ENCODE measurements around the gene FOXI2. TPM values are rescaled to one million over a fixed set of nuclear protein-coding genes. Genes with fewer than 3 reads are reported as not detected.

The FOXI2 gene
- polyA plus RNA-seq, 4 donors, result 1.2 to 2.3 (median 1.5) TPM

- DNase-seq (ENCODE audit: low read depth in 4 of 4, low spot score in 3 of 4), result no peak
These were observed 3.6 kb downstream of the FOXI2 start for GRCh38 chr10:127740596-127740995.

GRCh38 chr10:127743205-127743604 is 6.2 kb downstream of the FOXI2 start:
- DNase-seq (ENCODE audit: low read depth in 4 of 4, low spot score in 3 of 4), result no peak

GRCh38 chr10:127744956-127745355 is 8.0 kb downstream of the FOXI2 start:
- DNase-seq (ENCODE audit: low read depth in 4 of 4, low spot score in 3 of 4), result no peak

GRCh38 chr10:127745861-127746260 is 8.9 kb downstream of the FOXI2 start:
- no peak for DNase-seq (ENCODE audit: low read depth in 4 of 4, low spot score in 3 of 4)

GRCh38 chr10:127755753-127756152 is 18.8 kb downstream of the FOXI2 start:
- DNase-seq (ENCODE audit: low read depth in 4 of 4, low spot score in 3 of 4), result no peak

- no peak for DNase-seq (ENCODE audit: low read depth in 4 of 4, low spot score in 3 of 4)
These were observed 19.3 kb downstream of the FOXI2 start for GRCh38 chr10:127756264-127756663.

GRCh38 chr10:127757033-127757432 is 20.0 kb downstream of the FOXI2 start:
- DNase-seq (ENCODE audit: low read depth in 4 of 4, low spot score in 3 of 4), result no peak

GRCh38 chr10:127759276-127759675 is 22.3 kb downstream of the FOXI2 start:
- DNase-seq (ENCODE audit: low read depth in 4 of 4, low spot score in 3 of 4), result no peak

GRCh38 chr10:127762925-127763324 is 25.9 kb downstream of the FOXI2 start:
- no peak for DNase-seq (ENCODE audit: low read depth in 4 of 4, low spot score in 3 of 4)

- peak in 1 of 4 donors; percentile 31 for DNase-seq (ENCODE audit: low read depth in 4 of 4, low spot score in 3 of 4)
These were observed 38.0 kb downstream of the FOXI2 start for GRCh38 chr10:127774766-127775559.

- no peak for DNase-seq (ENCODE audit: low read depth in 4 of 4, low spot score in 3 of 4)
These were observed 39.8 kb downstream of the FOXI2 start for GRCh38 chr10:127776816-127777215.

GRCh38 chr10:127781412-127781811 is 44.4 kb downstream of the FOXI2 start:
- DNase-seq (ENCODE audit: low read depth in 4 of 4, low spot score in 3 of 4), result no peak

GRCh38 chr10:127787873-127788272 is 50.9 kb downstream of the FOXI2 start:
- no peak for DNase-seq (ENCODE audit: low read depth in 4 of 4, low spot score in 3 of 4)

GRCh38 chr10:127790066-127790624 is 53.2 kb downstream of the FOXI2 start:
- no peak for DNase-seq (ENCODE audit: low read depth in 4 of 4, low spot score in 3 of 4)

Other genes starting within 250 kb of the FOXI2 start
- not detected for gene NPS, start 187.9 kb upstream of the FOXI2 start, polyA plus RNA-seq (ENCODE audit: insufficient read length in 4 of 4)
- 10 to 100 TPM; 16.4 to 24.1 (median 19.0) TPM for gene CLRN3, start 155.8 kb downstream of the FOXI2 start, polyA plus RNA-seq (ENCODE audit: insufficient read length in 4 of 4)
- gene PTPRE, start 169.9 kb downstream of the FOXI2 start, polyA plus RNA-seq (ENCODE audit: insufficient read length in 4 of 4), result 1 to 10 TPM; 5.5 to 6.8 (median 6.2) TPM